ENCODE measurements around the gene NOX3. TPM values are rescaled to one million over a fixed set of nuclear protein-coding genes. Genes with fewer than 3 reads are reported as not detected.

Gene NOX3
- total RNA-seq, 2 experiments from 2014 or later: not detected

DNA sequence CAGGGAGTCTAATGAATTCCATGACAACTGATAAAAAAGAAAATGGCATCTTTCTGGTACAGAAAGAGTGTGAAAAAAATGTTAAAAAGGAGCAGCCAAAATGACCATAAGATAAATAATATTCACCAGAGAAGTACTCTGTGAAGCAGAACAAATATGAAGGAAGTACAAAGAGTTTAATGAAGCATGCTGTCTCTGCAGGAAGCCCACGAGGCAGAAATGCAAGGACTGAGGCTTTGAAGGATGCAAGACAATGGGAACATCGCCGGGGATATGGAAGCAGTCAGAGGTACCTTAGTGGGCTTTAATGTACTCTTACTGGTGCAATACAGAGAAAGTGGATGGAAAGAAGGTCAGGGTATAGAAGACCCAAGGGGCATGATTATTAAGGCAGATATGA lies 50.7 kb downstream of the NOX3 start:
- Mint-ChIP-seq H3K27me3 (no peaks in the 10 kb centered on the region), H3K4me1 (ENCODE audit: low read depth) (no peaks in the 10 kb centered on the region), H3K36me3 (no peaks in the 10 kb centered on the region), H3K27ac (no peak overlapping the region), H3K9me3 (no peaks in the 10 kb centered on the region), H3K4me3 (no peak overlapping the region)
- intact Hi-C loops (cut with micrococcal nuclease): no loop called here
- ChIA-PET CTCF (no interaction called here), POLR2A (no interaction called here)
- DNase-seq: no peak

DNA sequence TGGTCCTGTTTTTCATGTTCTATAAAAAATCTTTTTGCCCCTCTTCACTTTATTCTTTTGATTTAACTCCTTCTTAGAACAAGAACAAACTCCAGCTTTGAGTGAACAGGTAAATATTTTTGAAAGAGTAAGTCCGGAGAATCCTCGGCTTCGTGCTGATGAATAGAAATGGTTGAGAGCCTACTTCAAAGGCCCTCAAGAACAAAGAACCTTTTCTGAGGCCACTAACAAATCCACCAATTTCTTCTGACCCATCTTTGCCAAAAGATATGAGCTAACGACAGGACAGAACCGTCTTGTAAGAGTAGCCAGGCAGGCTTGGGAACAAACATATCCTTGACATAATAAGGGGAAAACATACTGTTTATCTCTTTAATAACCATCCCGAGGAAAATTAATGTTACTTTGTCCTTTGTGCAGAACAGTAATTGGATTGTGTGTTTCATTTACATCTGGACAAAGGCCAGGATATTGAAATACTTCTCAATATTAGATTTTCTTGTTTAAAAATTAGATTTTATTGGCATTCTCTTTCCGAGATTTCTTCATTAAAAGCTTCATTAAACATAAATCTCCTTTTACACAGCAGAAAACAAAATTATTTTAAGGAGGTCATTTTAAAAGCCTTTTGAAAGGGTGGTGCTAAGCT lies 52.9 kb downstream of the NOX3 start:
- H3K4me1 Mint-ChIP-seq (ENCODE audit: low read depth): no peaks in the 10 kb centered on the region
- intact Hi-C loops (cut with micrococcal nuclease): no loop called here
- POLR2A ChIA-PET: no interaction called here

DNA sequence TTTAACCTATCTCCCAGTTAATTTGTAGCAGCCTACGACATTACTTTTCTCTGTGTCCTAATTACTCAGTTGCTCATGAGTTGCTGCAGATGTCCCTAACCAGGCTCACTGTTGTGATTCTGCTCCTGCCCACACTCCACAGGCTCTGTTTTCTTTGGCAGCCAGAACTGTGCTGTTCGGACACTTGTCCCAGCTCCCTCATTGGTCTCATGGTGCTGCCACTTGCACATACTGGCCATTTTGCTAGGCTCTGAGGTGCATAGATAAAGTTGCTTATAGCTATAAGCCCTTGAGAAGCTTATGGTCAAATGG lies 55.0 kb downstream of the NOX3 start:
- Mint-ChIP-seq H3K27me3 (no peaks in the 10 kb centered on the region), H3K4me3 (no peak overlapping the region), H3K9me3 (no peaks in the 10 kb centered on the region), H3K36me3 (no peaks in the 10 kb centered on the region), H3K4me1 (ENCODE audit: low read depth) (no peaks in the 10 kb centered on the region), H3K27ac (no peak overlapping the region)
- DNase-seq: no peak
- intact Hi-C loops (cut with micrococcal nuclease): no loop called here
- ChIA-PET POLR2A (no interaction called here), CTCF (no interaction called here)

More for the DNA sequence above, 52.9 kb downstream of the NOX3 start:
- Mint-ChIP-seq H3K9me3 (no peaks in the 10 kb centered on the region), H3K27ac (no peak overlapping the region), H3K27me3 (no peaks in the 10 kb centered on the region), H3K36me3 (no peaks in the 10 kb centered on the region), H3K4me3 (no peak overlapping the region)
- CTCF ChIA-PET: no interaction called here
- no peak for DNase-seq

DNA sequence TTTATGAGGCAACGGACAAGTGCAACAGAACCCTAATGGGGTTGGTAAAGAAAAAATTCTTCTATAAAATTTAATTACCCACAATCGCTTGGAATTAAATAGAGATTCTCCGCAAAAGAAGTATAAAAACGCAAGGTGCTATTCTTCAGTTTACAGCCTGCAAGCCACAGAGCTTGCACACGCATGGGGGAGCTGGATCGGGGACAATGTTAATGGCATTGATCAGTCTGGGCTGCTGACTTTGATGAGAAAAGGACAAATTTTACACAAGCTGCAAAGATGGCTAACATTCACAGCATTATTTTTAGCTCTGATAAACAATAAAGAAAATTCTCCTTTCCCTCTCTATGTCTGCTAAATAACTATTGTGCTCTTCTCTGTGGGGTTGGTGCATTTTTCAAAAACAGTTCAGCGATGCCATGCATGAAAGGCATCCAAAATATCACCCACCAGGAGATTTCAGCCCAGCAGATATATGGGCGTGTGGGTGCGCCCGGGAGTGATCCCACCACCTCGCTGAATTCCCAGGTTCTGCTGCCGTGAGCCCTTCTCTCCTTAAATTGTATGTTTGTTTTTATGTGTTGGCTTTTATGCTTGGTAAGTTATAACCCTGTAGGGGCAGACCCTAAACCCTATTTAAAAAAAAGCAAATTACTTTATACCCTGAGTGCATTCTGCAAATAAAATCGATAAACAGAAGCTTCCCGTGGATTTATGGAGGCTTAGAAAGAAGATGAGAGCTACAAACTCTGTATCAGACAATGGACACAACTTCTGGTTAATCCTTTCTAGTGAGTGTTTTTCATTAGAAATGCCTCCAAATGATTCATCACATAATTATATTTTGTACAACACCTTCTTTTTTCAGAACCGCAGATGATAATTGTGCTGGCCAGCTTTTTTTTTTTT lies 55.6 kb downstream of the NOX3 start:
- ChIA-PET POLR2A (no interaction called here), CTCF (no interaction called here)
- no peaks in the 10 kb centered on the region for H3K36me3 Mint-ChIP-seq
- H3K4me3 Mint-ChIP-seq: no peak overlapping the region
- no peaks in the 10 kb centered on the region for H3K27me3 Mint-ChIP-seq
- no peaks in the 10 kb centered on the region for H3K9me3 Mint-ChIP-seq
- intact Hi-C loops (cut with micrococcal nuclease): no loop called here
- no peak overlapping the region for H3K27ac Mint-ChIP-seq
- no peaks in the 10 kb centered on the region for H3K4me1 Mint-ChIP-seq (ENCODE audit: low read depth)
- no peak for DNase-seq

GRCh38 chr6:155399062-155399744 lies 56.4 kb downstream of the NOX3 start:
- Mint-ChIP-seq H3K4me1 (ENCODE audit: low read depth) (no peaks in the 10 kb centered on the region), H3K27me3 (no peaks in the 10 kb centered on the region), H3K27ac (no peak overlapping the region), H3K4me3 (no peak overlapping the region), H3K9me3 (no peaks in the 10 kb centered on the region), H3K36me3 (no peaks in the 10 kb centered on the region)
- ChIA-PET CTCF (no interaction called here), POLR2A (no interaction called here)
- DNase-seq: no peak
- intact Hi-C loops (cut with micrococcal nuclease): no loop called here

DNA sequence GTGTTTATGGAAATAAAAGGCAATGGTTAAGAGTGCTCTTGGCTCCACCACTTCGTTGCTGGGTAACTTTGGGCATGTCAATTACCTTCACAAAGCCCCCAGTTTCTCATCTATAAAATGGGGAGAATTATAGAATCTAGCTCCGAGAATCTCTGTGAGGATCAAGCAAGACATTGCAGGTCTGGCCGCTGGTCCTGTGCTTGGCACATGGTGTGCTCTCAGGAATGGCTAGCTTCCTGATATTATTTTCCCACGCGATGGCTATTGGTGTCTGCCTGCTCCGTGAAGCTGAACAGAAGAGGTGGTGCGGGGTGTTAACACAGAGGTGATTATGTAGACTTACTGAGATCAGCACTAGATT lies 57.0 kb downstream of the NOX3 start:
- H3K27me3 Mint-ChIP-seq: no peaks in the 10 kb centered on the region
- no peak for DNase-seq
- CTCF ChIA-PET: no interaction called here
- H3K27ac Mint-ChIP-seq: no peak overlapping the region
- H3K36me3 Mint-ChIP-seq: no peaks in the 10 kb centered on the region
- no peak overlapping the region for H3K4me3 Mint-ChIP-seq
- H3K9me3 Mint-ChIP-seq: no peaks in the 10 kb centered on the region
- POLR2A ChIA-PET: no interaction called here
- no peaks in the 10 kb centered on the region for H3K4me1 Mint-ChIP-seq (ENCODE audit: low read depth)
- intact Hi-C loops (cut with micrococcal nuclease): no loop called here

GRCh38 chr6:155398221-155398620 lies 57.4 kb downstream of the NOX3 start:
- intact Hi-C loops (cut with micrococcal nuclease): no loop called here
- ChIA-PET POLR2A (no interaction called here), CTCF (no interaction called here)
- no peak for DNase-seq
- Mint-ChIP-seq H3K4me1 (ENCODE audit: low read depth) (no peaks in the 10 kb centered on the region), H3K9me3 (no peaks in the 10 kb centered on the region), H3K4me3 (no peak overlapping the region), H3K27ac (no peak overlapping the region), H3K36me3 (no peaks in the 10 kb centered on the region), H3K27me3 (no peaks in the 10 kb centered on the region)

DNA sequence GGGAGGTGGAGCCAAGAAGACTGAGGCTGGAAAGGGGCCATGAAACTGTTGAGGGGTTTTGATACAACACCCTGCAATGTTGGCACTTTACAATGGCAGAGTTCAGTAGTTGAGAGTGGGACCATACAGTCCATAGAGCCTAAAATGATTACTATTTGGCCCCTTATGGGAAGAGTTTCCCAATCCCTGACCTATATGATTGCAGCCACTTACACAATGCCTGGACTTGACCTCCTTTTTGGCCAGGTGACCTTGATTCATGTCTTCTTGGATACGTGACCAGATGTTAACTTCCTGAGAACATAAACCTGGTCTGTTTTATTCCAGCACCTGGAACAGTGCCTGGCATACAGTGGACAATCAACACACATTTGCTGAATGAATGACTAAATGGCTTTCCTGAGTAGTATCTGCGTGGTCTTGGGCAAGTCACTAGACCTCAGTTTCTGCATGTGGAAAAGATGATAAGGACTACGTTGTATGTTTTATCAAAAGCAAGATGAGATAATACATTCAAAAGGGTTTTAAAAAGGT lies 58.4 kb downstream of the NOX3 start:
- no peak for DNase-seq
- H3K27me3 Mint-ChIP-seq: no peaks in the 10 kb centered on the region
- no peaks in the 10 kb centered on the region for H3K4me1 Mint-ChIP-seq (ENCODE audit: low read depth)
- no peaks in the 10 kb centered on the region for H3K9me3 Mint-ChIP-seq
- intact Hi-C loops (cut with micrococcal nuclease): no loop called here
- H3K4me3 Mint-ChIP-seq: no peak overlapping the region
- no peaks in the 10 kb centered on the region for H3K36me3 Mint-ChIP-seq
- H3K27ac Mint-ChIP-seq: no peak overlapping the region
- POLR2A ChIA-PET: no interaction called here
- CTCF ChIA-PET: no interaction called here

DNA sequence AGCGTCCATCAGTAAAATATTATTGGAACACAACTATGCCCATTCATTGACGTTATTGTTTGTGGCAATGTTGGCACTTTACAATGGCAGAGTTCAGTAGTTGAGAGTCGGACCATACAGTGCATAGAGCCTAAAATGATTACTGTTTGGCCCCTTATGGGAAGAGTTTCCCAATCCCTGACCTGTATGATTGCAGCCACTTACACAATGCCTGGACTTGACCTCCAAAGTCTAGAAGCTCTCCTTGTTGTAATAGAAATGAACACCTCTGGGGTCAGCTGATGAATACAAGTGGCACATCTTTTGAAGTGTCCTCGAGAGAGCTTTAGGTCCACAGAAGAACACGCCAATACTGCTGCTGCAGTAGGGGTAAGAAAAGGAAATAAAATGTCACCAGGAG lies 59.0 kb downstream of the NOX3 start:
- no peaks in the 10 kb centered on the region for H3K4me1 Mint-ChIP-seq (ENCODE audit: low read depth)
- POLR2A ChIA-PET: no interaction called here
- no peaks in the 10 kb centered on the region for H3K36me3 Mint-ChIP-seq
- intact Hi-C loops (cut with micrococcal nuclease): no loop called here
- H3K9me3 Mint-ChIP-seq: no peaks in the 10 kb centered on the region
- CTCF ChIA-PET: no interaction called here
- H3K4me3 Mint-ChIP-seq: no peak overlapping the region
- H3K27ac Mint-ChIP-seq: no peak overlapping the region
- no peak for DNase-seq
- H3K27me3 Mint-ChIP-seq: no peaks in the 10 kb centered on the region

DNA sequence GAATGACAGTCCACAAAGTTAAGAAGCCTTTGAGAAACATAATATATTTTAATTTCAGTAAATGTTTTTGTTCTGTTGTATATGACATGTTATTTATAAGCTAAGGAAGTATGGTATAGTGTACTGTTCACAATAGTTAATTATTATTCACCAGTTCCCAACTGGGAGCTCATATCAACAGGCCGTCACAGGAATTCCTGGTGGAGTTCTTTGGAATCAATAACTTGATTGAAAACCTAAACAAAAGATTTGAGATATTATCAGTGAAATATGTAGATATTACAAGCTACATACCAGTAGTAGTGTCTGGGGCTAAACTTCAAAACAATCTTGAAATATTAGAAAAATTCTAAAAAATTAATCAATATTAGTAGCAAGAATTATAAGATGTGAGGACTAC lies 60.3 kb downstream of the NOX3 start:
- Mint-ChIP-seq H3K36me3 (no peaks in the 10 kb centered on the region), H3K27ac (no peak overlapping the region), H3K4me1 (ENCODE audit: low read depth) (no peaks in the 10 kb centered on the region), H3K27me3 (no peaks in the 10 kb centered on the region), H3K4me3 (no peak overlapping the region), H3K9me3 (no peaks in the 10 kb centered on the region)
- intact Hi-C loops (cut with micrococcal nuclease): no loop called here
- CTCF ChIA-PET: interaction anchor here (0.6 kb wide), 1 partner anchor 61 kb away, joined by 3 read pairs; no protein-coding TSS in a partner anchor
- POLR2A ChIA-PET: no interaction called here
- DNase-seq: no peak

GRCh38 chr6:155389130-155389529 lies 66.5 kb downstream of the NOX3 start:
- POLR2A ChIA-PET: no interaction called here
- H3K4me3 Mint-ChIP-seq: no peak overlapping the region
- H3K9me3 Mint-ChIP-seq: peaks cover 4% of the 10 kb centered on the region

DNA sequence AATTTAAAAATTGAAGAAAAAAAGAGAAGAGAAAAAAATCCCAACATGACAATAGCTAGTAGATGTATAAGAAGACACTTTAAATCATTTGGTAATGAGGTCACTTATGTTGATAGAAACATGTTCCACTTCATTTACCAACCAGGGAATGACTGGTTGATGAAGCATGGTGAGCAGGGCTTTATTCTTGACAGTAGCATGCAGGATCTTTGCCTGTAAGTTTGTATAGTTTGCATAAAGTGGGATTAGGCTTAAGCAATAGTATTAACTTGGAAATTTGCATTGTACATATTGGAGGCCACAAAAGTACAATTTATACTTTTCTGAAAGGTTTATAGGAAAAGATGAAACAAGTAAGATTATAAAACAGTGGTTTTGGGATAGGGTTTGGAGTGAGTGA lies 67.0 kb downstream of the NOX3 start:
- H3K36me3 Mint-ChIP-seq: no peaks in the 10 kb centered on the region
- intact Hi-C loops (cut with micrococcal nuclease): no loop called here
- H3K27ac Mint-ChIP-seq: no peak overlapping the region
- H3K4me3 Mint-ChIP-seq: no peak overlapping the region
- POLR2A ChIA-PET: no interaction called here
- CTCF ChIA-PET: no interaction called here
- DNase-seq: no peak
- H3K27me3 Mint-ChIP-seq: no peaks in the 10 kb centered on the region
- H3K4me1 Mint-ChIP-seq (ENCODE audit: low read depth): no peaks in the 10 kb centered on the region
- H3K9me3 Mint-ChIP-seq: peaks cover 4% of the 10 kb centered on the region

More at GRCh38 chr6:155389130-155389529, 66.5 kb downstream of the NOX3 start:
- no peaks in the 10 kb centered on the region for H3K27me3 Mint-ChIP-seq
- intact Hi-C loops (cut with micrococcal nuclease): no loop called here
- CTCF ChIA-PET: no interaction called here
- no peaks in the 10 kb centered on the region for H3K36me3 Mint-ChIP-seq
- no peak overlapping the region for H3K27ac Mint-ChIP-seq
- DNase-seq: no peak
- H3K4me1 Mint-ChIP-seq (ENCODE audit: low read depth): no peaks in the 10 kb centered on the region

- H3K4me3 Mint-ChIP-seq: no peak overlapping the region
- H3K27ac Mint-ChIP-seq: no peak overlapping the region
- DNase-seq: no peak
- intact Hi-C loops (cut with micrococcal nuclease): no loop called here
- CTCF ChIA-PET: no interaction called here
- no peaks in the 10 kb centered on the region for H3K36me3 Mint-ChIP-seq
- H3K9me3 Mint-ChIP-seq: peaks cover 4% of the 10 kb centered on the region
- H3K27me3 Mint-ChIP-seq: no peaks in the 10 kb centered on the region
- no peaks in the 10 kb centered on the region for H3K4me1 Mint-ChIP-seq (ENCODE audit: low read depth)
- POLR2A ChIA-PET: no interaction called here
Observed at GRCh38 chr6:155387481-155387880, 68.2 kb downstream of the NOX3 start.

All from activated CD4-positive, alpha-beta memory T cell treated with anti-CD3 and anti-CD28 coated beads for 36 hours (primary cell).